Left lung (tissue), 10 donors: ENCODE results near the gene VPS52. TPM values are rescaled to one million over a fixed set of nuclear protein-coding genes. Genes with fewer than 3 reads are reported as not detected.
"Not testable (repeated sequence)": the region's sequence is repeated elsewhere in the genome, so short reads cannot be mapped to it uniquely, and the experiment has no call there.

Experiments
- ATAC-seq: fragments of 200-7000 bp; cut with Tn5 transposase; one replicate; pipeline ENCODE4 v1.9.1; 2020; ENCODE audit warnings: moderate library complexity
- DNase-seq, 4 donors: peaks; one replicate each; pipeline ENCODE4 v3.0.0-alpha.2; 2013 to 2020
- H3K27ac ChIP-seq, 2 donors: fragments of 200-600 bp; sonication (generic) in 1 of 2; one replicate each; pipeline versions ENCODE4 v1.5.0 to v1.8.0; 2020 to 2021
- H3K27me3 ChIP-seq, 2 donors: fragments of 200-600 bp; sonication (generic) in 1 of 2; one replicate each; pipeline versions ENCODE4 v1.5.0 to v1.8.0; 2020 to 2021
- H3K36me3 ChIP-seq, 2 donors: fragments of 200-600 bp; sonication (generic) in 1 of 2; one replicate each; pipeline versions ENCODE4 v1.5.0 to v1.8.0; 2020 to 2021
- H3K4me1 ChIP-seq, 2 donors: fragments of 200-600 bp; one replicate each; pipeline ENCODE4 v1.8.0; 2021
- H3K4me3 ChIP-seq, 2 donors: fragments of 200-600 bp; sonication (generic) in 1 of 2; one replicate each; pipeline versions ENCODE4 v1.5.0 to v1.8.0; 2020 to 2021; ENCODE audit warnings: mild to moderate bottlenecking in 1 of 2
- H3K9me3 ChIP-seq, 2 donors: fragments of 200-600 bp; sonication (generic) in 1 of 2; one replicate each; pipeline versions ENCODE4 v1.5.0 to v1.8.0; 2020 to 2021
- CTCF ChIP-seq, 2 donors: fragments of 200-600 bp; sonication (generic) in 1 of 2; IDR thresholded peaks; one replicate each; pipeline versions ENCODE4 v1.5.0 to v1.8.0; 2021; ENCODE audit warnings: antibody characterized with exemption in 2 of 2
- intact Hi-C, 2 donors: fragments of 100-400 bp; cut with DNase I; formaldehyde crosslinking; loops; one replicate each; pipeline versions ENCODE4 v1.11.2 to v1.14.2; 2022
- polyA plus RNA-seq, 6 donors: library from polyadenylated mRNA; unstranded; fragments of 120-200 nt; gene quantifications; one replicate each; pipeline ENCODE4 v1.2.1, GENCODE V29; 2013; ENCODE audit not compliant: insufficient read length in 6 of 6
- total RNA-seq, 2 donors: library from RNA; stranded (reverse); fragmentation: NEBNext Ultra II Directional; extraction: Animal tissue kit (Norgen Biotek cat#: 25700); gene quantifications; one replicate each; pipeline ENCODE4 v1.2.1, GENCODE V29; 2021
- donor health status: DM: no; HTN: yes; CAD: no.
- donor health status: DM: no; HTN: no; CAD: no.

VPS52 gene
- total and polyA plus RNA-seq, 8 donors: 46.2 to 92.5 (median 84.7) TPM

- Histone ChIP-seq H3K27ac (no peak overlapping the region), H3K4me1 (no peaks in the 10 kb centered on the region), H3K9me3 (no peaks in the 10 kb centered on the region), H3K4me3 (no peak overlapping the region), H3K36me3 (peaks cover 0 to 95% of the 10 kb centered on the region in 2 donors), H3K27me3 (no peaks in the 10 kb centered on the region)
- ATAC-seq (no peak), DNase-seq (no peak)
- intact Hi-C loops: no loop called here
- no peak for TF ChIP-seq CTCF (IDR thresholded peaks at IDR 0.05)
Observed at GRCh38 chr6:33264015-33264414, 7.7 kb downstream of the VPS52 start.

GRCh38 chr6:33262490-33262889 is 9.2 kb downstream of the VPS52 start:
- H3K9me3 ChIP-seq, H3K27ac ChIP-seq, H3K27me3 ChIP-seq, intact Hi-C loops, DNase-seq, H3K4me1 ChIP-seq, H3K4me3 ChIP-seq, ATAC-seq: not testable (repeated sequence)
- H3K36me3 ChIP-seq: peaks cover 0 to 92% of the 10 kb centered on the region in 2 donors

- ATAC-seq (no peak), DNase-seq (no peak)
- Histone ChIP-seq H3K36me3 (peaks cover 0 to 63% of the 10 kb centered on the region in 2 donors), H3K4me1 (no peaks in the 10 kb centered on the region), H3K27ac (no peak overlapping the region), H3K9me3 (no peaks in the 10 kb centered on the region), H3K4me3 (no peak overlapping the region), H3K27me3 (no peaks in the 10 kb centered on the region)
- intact Hi-C loops: no loop called here
- TF ChIP-seq CTCF (IDR thresholded peaks at IDR 0.05): no peak
Observed at GRCh38 chr6:33259032-33259431, 12.6 kb downstream of the VPS52 start.

GRCh38 chr6:33254591-33254990 is 17.1 kb downstream of the VPS52 start:
- Histone ChIP-seq H3K9me3 (no peaks in the 10 kb centered on the region), H3K27ac (no peak overlapping the region), H3K27me3 (no peaks in the 10 kb centered on the region), H3K4me1 (peaks cover 8 to 18% of the 10 kb centered on the region in 2 donors), H3K36me3 (peaks cover 0 to 26% of the 10 kb centered on the region in 2 donors), H3K4me3 (no peak overlapping the region)
- intact Hi-C loops: no loop called here
- no peak for ATAC-seq
- TF ChIP-seq CTCF (IDR thresholded peaks at IDR 0.05): no peak
- no peak for DNase-seq

- no peak for TF ChIP-seq CTCF (IDR thresholded peaks at IDR 0.05)
- Histone ChIP-seq H3K4me1 (peaks cover 11 to 31% of the 10 kb centered on the region in 2 donors), H3K36me3 (peaks cover 0 to 14% of the 10 kb centered on the region in 2 donors), H3K4me3 (no peak overlapping the region), H3K9me3 (no peaks in the 10 kb centered on the region), H3K27me3 (no peaks in the 10 kb centered on the region), H3K27ac (no peak overlapping the region)
- ATAC-seq: no peak
- intact Hi-C loops: no loop called here
- DNase-seq: no peak
Observed at GRCh38 chr6:33252759-33253158, 18.9 kb downstream of the VPS52 start.

- Histone ChIP-seq H3K9me3 (no peaks in the 10 kb centered on the region), H3K27me3 (no peaks in the 10 kb centered on the region), H3K4me3 (no peak overlapping the region), H3K27ac (no peak overlapping the region), H3K36me3 (peaks cover 0 to 5% of the 10 kb centered on the region in 2 donors), H3K4me1 (peaks cover 11 to 31% of the 10 kb centered on the region in 2 donors)
- DNase-seq (no peak), ATAC-seq (no peak)
- intact Hi-C loops: no loop called here
- TF ChIP-seq CTCF (IDR thresholded peaks at IDR 0.05): no peak
Observed at GRCh38 chr6:33251395-33252012, 20.2 kb downstream of the VPS52 start.
